Osteoblast (primary cell): ENCODE measurements around the gene TBCEL. TPM values are rescaled to one million over a fixed set of nuclear protein-coding genes. Genes with fewer than 3 reads are reported as not detected.

Source experiments
- DNase-seq: peaks from one replicate; pipeline ENCODE4 v3.0.0; 2011; ENCODE audit warnings: low spot score, mixed read lengths; ENCODE audit not compliant: insufficient read length; ENCODE audit errors: missing footprints
- H2AFZ ChIP-seq: 2 replicates; pipeline ENCODE4 v1.6.0; 2011; ENCODE audit warnings: mild to moderate bottlenecking, low read length
- H3K27ac ChIP-seq: 2 replicates; pipeline ENCODE4 v1.5.1; 2011; ENCODE audit warnings: mild to moderate bottlenecking, low read depth, low read length, moderate library complexity
- H3K27me3 ChIP-seq: 2 replicates; pipeline ENCODE4 v1.6.0; 2012; ENCODE audit warnings: mild to moderate bottlenecking, control low read depth, inconsistent platforms, low read length, moderate library complexity; ENCODE audit not compliant: insufficient read depth
- H3K36me3 ChIP-seq: 2 replicates; pipeline ENCODE4 v1.5.1; 2011; ENCODE audit warnings: mild to moderate bottlenecking, low read length, control low read depth, moderate library complexity; ENCODE audit not compliant: insufficient read depth
- H3K4me1 ChIP-seq: 2 replicates; pipeline ENCODE4 v1.5.1; 2011; ENCODE audit warnings: mild to moderate bottlenecking, low read length, control low read depth, moderate library complexity; ENCODE audit not compliant: insufficient read depth
- H3K4me2 ChIP-seq: 2 replicates; pipeline ENCODE4 v1.6.0; 2011; ENCODE audit warnings: mild to moderate bottlenecking, low read length; ENCODE audit not compliant: insufficient read depth
- H3K4me3 ChIP-seq: fragments of 200-600 bp; sonication (generic); 3 replicates; pipeline ENCODE4 v1.5.1; 2012; ENCODE audit warnings: mild to moderate bottlenecking, low read length, inconsistent platforms; ENCODE audit not compliant: insufficient read depth
- H3K79me2 ChIP-seq: 2 replicates; pipeline ENCODE4 v1.6.0; 2012; ENCODE audit warnings: mild to moderate bottlenecking, low read length, control low read depth, inconsistent platforms; ENCODE audit not compliant: insufficient read depth
- H3K9me3 ChIP-seq: 2 replicates; pipeline ENCODE4 v1.5.1; 2011; ENCODE audit warnings: low read depth, low read length, control low read depth
- H4K20me1 ChIP-seq: 2 replicates; pipeline ENCODE4 v1.6.0; 2012; ENCODE audit warnings: mild to moderate bottlenecking, low read length, control low read depth; ENCODE audit not compliant: insufficient read depth
- total RNA-seq: library from RNA; depleted of rRNA; stranded (reverse); fragments of >200 nt; gene quantifications from 2 replicates; pipeline ENCODE4 v1.2.3, GENCODE V29; 2012
- TF ChIP-seq, protein P1 (sequence below): IDR thresholded peaks from 2 replicates; pipeline ENCODE4 v1.5.1; 2011; ENCODE audit warnings: mild to moderate bottlenecking, low read depth, low read length, moderate library complexity; ENCODE audit errors: extremely low read depth

TBCEL gene
- total RNA-seq, 1 donor, result 41.6 TPM

DNA sequence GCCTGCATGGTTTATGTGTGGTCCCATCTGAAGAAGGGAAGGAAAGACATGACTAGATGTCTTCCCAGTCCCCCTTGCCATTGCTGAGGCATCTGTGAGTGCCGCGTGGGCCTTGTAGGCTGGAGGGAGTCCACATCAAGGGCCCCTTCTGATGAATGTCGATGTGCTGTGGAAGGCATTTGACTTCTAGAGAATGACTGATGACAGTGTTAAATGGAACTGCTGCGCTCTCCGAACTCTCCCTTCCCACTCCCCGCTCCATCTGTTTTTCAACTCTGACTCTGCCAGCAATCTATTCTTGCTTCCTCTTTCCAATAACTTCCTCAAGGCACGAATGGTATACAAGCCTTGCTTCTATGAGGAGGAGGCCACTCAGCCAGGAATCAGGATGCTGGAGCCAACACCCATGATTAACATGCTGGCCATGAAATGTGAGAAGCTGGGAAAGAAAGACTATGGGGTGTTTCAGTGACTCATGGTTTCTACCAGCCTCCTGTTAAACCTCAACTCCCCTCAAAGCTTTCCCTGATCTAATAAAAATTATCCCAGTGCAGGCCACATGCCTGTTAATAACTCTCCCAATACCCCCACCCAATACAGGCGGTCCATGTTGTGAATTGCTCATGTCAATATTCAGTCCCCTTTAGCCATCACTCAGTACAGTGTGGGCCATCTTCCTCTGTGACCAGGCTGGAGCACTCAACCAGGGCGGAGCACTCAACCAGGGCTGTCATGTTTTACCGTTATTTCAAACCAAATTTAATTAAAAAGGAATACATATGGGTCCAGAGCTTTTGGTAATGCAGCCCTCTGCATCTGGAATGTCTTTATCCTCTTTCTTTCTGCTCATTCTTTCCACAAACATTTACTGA, 46.4 kb upstream of the TBCEL start:
- no peak overlapping the region for H3K27ac ChIP-seq
- no peak overlapping the region for H3K4me2 ChIP-seq
- no peaks in the 10 kb centered on the region for H4K20me1 ChIP-seq
- no peaks in the 10 kb centered on the region for H3K27me3 ChIP-seq
- no peak overlapping the region for H2AFZ ChIP-seq
- TF ChIP-seq, protein P1, sequence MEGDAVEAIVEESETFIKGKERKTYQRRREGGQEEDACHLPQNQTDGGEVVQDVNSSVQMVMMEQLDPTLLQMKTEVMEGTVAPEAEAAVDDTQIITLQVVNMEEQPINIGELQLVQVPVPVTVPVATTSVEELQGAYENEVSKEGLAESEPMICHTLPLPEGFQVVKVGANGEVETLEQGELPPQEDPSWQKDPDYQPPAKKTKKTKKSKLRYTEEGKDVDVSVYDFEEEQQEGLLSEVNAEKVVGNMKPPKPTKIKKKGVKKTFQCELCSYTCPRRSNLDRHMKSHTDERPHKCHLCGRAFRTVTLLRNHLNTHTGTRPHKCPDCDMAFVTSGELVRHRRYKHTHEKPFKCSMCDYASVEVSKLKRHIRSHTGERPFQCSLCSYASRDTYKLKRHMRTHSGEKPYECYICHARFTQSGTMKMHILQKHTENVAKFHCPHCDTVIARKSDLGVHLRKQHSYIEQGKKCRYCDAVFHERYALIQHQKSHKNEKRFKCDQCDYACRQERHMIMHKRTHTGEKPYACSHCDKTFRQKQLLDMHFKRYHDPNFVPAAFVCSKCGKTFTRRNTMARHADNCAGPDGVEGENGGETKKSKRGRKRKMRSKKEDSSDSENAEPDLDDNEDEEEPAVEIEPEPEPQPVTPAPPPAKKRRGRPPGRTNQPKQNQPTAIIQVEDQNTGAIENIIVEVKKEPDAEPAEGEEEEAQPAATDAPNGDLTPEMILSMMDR, result no peak
- peak; percentile 45 for DNase-seq
- no peaks in the 10 kb centered on the region for H3K79me2 ChIP-seq
- no peak overlapping the region for H3K4me3 ChIP-seq
- H3K9me3 ChIP-seq, result no peaks in the 10 kb centered on the region
- no peaks in the 10 kb centered on the region for H3K4me1 ChIP-seq
- no peaks in the 10 kb centered on the region for H3K36me3 ChIP-seq

DNA sequence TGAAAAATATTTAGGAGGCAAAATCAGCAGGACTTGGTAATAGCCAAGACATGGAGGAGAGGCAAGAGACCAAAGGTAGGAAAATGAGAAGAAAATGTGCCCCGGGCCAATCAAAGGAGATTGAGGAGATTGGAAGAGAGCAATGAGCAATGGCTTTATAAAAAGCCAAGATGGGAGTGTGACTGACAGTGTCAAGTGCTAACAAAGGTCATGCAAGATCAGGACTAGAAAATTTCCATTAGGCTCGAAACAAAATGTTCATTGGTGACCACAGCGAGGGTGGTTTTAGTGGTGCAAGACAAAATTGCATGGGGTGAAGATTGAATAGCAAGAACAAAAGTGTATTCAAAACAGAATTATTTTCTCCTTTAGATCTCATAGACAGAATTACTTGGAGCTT, 45.2 kb upstream of the TBCEL start:
- Histone ChIP-seq H2AFZ (no peak overlapping the region), H3K36me3 (no peaks in the 10 kb centered on the region)

DNA sequence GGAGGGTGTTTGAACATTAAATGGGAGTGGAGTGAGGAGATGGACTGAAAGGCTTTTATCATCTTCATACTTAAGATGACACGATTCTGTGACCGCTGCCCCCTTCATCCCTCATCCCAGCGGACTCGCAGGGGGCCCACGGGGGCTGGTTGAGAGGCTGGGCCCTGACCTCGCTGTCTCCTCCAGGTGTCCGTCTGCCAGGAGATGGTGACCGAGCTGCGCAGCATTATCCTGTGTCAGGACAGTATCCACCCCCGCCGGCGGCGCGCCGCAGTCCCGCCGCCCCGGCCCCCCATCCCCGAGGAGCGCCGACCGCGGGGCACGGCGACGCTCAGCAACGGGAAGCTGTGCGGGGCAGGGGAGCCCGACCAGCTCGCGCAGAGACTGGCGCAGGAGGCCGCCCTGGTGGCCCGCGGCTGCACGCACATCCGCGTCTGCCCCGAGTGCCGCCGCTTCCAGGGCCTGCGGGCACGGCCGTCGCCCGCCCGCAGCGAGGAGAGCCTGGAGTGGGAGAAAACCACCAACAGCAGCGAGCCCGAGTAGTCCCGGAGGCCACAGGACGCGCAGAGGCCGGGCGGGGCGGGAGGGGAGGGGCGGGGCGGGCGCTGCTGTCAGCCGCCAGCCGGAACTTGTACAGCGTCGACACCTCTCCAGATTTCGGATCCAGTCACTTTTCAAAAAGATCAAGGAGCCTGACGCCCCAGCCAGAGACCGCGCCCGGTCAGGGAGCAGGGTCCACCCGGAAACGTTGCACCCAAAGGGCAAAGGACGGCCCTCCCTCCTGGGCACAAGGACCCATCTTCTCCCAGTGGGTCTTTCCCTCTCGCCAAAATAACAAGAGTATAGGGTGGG, 38.0 kb upstream of the TBCEL start:
- Histone ChIP-seq H3K27ac (no peak overlapping the region), H4K20me1 (no peaks in the 10 kb centered on the region), H3K4me3 (peak overlapping the region; percentile 58), H3K79me2 (no peaks in the 10 kb centered on the region), H3K4me2 (peak overlapping the region; percentile 67), H3K36me3 (no peaks in the 10 kb centered on the region), H2AFZ (no peak overlapping the region), H3K4me1 (peaks cover 2% of the 10 kb centered on the region), H3K27me3 (peaks cover 32% of the 10 kb centered on the region), H3K9me3 (no peaks in the 10 kb centered on the region)
- TF ChIP-seq, protein P1, result no peak
- DNase-seq, result peak; percentile 91

More for the DNA sequence above, 45.2 kb upstream of the TBCEL start:
- no peaks in the 10 kb centered on the region for H3K27me3 ChIP-seq
- DNase-seq, result no peak
- no peak overlapping the region for H3K4me3 ChIP-seq
- H4K20me1 ChIP-seq, result no peaks in the 10 kb centered on the region
- H3K27ac ChIP-seq, result no peak overlapping the region
- H3K4me1 ChIP-seq, result no peaks in the 10 kb centered on the region
- no peaks in the 10 kb centered on the region for H3K79me2 ChIP-seq
- TF ChIP-seq, protein P1, result no peak
- H3K9me3 ChIP-seq, result no peaks in the 10 kb centered on the region
- H3K4me2 ChIP-seq, result no peak overlapping the region

DNA sequence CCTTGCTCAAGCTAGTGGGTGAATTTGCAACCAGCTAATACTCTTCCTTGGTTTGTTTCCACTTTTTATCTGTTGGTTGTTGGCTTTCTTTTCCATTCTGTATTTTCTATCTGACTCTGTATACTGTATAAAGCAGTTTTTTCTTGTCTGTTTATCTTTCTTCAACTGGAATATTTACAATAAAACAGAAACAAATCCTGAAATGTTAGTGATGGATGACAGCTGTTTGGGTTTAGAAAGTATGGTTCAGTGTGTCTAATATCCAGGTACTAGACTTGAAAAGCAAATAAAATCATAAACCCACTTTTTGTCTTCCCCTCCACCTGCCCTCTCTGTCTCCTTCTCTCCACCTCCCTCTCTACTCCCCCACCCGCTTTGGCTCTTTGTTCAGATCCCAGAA, 35.3 kb upstream of the TBCEL start:
- Histone ChIP-seq H3K27ac (no peak overlapping the region), H3K4me3 (no peak overlapping the region), H4K20me1 (no peaks in the 10 kb centered on the region), H3K36me3 (no peaks in the 10 kb centered on the region), H2AFZ (no peak overlapping the region), H3K79me2 (no peaks in the 10 kb centered on the region), H3K9me3 (no peaks in the 10 kb centered on the region), H3K27me3 (peaks cover 32% of the 10 kb centered on the region), H3K4me1 (peaks cover 2% of the 10 kb centered on the region), H3K4me2 (no peak overlapping the region)
- DNase-seq, result no peak
- TF ChIP-seq, protein P1, result no peak
